Uterus (tissue), 2 donors: ENCODE results near the gene BAIAP2.

ENCODE experiments used
- POLR2A ChIP-seq, 2 donors: fragments of 450-650 bp; IDR thresholded peaks; one replicate each; pipeline ENCODE4 v1.6.1; 2016; ENCODE audit warnings: antibody characterized with exemption in 2 of 2, mild to moderate bottlenecking in 1 of 2, moderate library complexity in 1 of 2
- TF ChIP-seq, protein P1 (sequence below), 4 experiments: fragments of 200-600 bp in 2 of 4; fragments of 450-650 bp in 2 of 4; sonication (generic) in 2 of 4; IDR thresholded peaks; one replicate each; pipeline ENCODE4 v1.5.1; 2016 to 2019; ENCODE audit warnings: antibody characterized with exemption in 4 of 4, mild to moderate bottlenecking in 2 of 4, moderate library complexity in 1 of 4

GRCh38 chr17:81000631-81001357 lies 34.2 kb upstream of the BAIAP2 start:
- TF ChIP-seq, protein P1, sequence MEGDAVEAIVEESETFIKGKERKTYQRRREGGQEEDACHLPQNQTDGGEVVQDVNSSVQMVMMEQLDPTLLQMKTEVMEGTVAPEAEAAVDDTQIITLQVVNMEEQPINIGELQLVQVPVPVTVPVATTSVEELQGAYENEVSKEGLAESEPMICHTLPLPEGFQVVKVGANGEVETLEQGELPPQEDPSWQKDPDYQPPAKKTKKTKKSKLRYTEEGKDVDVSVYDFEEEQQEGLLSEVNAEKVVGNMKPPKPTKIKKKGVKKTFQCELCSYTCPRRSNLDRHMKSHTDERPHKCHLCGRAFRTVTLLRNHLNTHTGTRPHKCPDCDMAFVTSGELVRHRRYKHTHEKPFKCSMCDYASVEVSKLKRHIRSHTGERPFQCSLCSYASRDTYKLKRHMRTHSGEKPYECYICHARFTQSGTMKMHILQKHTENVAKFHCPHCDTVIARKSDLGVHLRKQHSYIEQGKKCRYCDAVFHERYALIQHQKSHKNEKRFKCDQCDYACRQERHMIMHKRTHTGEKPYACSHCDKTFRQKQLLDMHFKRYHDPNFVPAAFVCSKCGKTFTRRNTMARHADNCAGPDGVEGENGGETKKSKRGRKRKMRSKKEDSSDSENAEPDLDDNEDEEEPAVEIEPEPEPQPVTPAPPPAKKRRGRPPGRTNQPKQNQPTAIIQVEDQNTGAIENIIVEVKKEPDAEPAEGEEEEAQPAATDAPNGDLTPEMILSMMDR (IDR thresholded peaks at IDR 0.05) = no peak
- no peak for TF ChIP-seq POLR2A (IDR thresholded peaks at IDR 0.05)
